AG10803 (cell line): ENCODE measurements around the gene VCAM1.
"Not testable (repeated sequence)": the region's sequence is repeated elsewhere in the genome, so short reads cannot be mapped to it uniquely, and the experiment has no call there.

Source experiments
- DNase-seq: peaks from one replicate; pipeline ENCODE4 v3.0.0; 2010; ENCODE audit warnings: low read depth
- H3K4me3 ChIP-seq: 2 replicates; pipeline ENCODE4 v1.5.1; 2011; ENCODE audit warnings: mild to moderate bottlenecking, low read length, control low read depth
- TF ChIP-seq, protein P1 (sequence below): conservative IDR thresholded peaks from 2 replicates; pipeline ENCODE4 v1.5.1; 2011; ENCODE audit warnings: mild to moderate bottlenecking, low read length, control low read depth, inconsistent platforms

The VCAM1 gene

DNA sequence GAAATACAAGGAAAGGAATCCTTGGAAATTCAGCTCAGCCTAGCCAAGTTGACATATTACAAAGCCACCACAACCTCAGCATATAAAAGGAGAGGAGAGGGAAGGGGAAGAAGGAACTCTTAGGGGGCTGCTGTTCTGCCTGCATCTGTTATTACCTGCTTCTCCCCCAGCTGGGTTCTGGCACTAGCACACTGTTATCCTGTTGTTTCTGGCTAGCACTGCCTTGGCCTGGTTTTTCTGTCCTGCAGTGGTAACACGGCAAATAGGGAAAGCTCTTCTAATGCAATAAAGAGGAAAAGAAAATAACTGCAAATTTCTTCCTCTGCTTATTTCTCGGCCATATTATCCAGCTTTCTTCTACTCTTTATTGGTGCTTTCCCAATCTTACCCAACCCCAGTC is 16.5 kb upstream of the VCAM1 start:
- no peak overlapping the region for H3K4me3 ChIP-seq
- DNase-seq = no peak
- TF ChIP-seq, protein P1, sequence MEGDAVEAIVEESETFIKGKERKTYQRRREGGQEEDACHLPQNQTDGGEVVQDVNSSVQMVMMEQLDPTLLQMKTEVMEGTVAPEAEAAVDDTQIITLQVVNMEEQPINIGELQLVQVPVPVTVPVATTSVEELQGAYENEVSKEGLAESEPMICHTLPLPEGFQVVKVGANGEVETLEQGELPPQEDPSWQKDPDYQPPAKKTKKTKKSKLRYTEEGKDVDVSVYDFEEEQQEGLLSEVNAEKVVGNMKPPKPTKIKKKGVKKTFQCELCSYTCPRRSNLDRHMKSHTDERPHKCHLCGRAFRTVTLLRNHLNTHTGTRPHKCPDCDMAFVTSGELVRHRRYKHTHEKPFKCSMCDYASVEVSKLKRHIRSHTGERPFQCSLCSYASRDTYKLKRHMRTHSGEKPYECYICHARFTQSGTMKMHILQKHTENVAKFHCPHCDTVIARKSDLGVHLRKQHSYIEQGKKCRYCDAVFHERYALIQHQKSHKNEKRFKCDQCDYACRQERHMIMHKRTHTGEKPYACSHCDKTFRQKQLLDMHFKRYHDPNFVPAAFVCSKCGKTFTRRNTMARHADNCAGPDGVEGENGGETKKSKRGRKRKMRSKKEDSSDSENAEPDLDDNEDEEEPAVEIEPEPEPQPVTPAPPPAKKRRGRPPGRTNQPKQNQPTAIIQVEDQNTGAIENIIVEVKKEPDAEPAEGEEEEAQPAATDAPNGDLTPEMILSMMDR = no peak

DNA sequence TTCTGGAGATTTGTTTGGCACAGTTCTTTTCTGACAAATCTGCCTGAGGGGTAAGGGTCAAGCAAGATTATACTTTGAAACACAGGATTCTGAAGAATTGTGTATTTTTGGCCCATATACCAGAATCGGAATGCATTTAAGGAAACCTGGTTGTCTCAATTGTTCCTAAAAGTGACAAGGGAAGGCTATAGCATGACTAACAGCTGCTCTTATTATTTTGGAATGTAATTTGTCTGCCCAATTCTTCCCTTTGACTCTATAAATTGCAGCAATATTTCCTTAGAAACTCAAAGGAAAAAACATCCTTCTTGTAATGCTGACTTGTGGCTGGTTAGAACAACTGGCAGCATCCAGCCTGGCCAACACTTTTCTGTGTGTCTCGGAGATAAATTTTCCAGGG is 15.8 kb upstream of the VCAM1 start:
- H3K4me3 ChIP-seq = no peak overlapping the region
- TF ChIP-seq, protein P1 = no peak
- peak; percentile 70 for DNase-seq

DNA sequence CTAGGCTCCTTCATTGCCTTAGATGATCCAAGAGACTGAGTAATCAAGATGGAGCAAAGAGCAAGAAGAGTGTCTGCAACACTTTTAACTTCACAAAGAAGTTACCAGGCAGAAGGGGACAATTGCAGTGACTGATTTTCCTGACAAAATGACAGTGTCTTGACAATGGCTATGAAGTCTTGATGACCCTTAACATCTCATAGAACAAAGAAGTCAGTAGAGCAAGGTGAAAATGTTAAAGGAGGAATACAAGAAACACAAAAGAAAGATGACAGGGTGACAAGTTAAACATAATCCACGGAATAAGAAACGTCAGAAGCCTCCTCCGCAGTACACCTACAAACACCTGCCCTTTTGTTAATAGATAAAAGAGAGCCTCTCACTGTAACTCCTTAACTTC is 15.1 kb upstream of the VCAM1 start:
- no peak overlapping the region for H3K4me3 ChIP-seq
- TF ChIP-seq, protein P1 = no peak
- DNase-seq = no peak

DNA sequence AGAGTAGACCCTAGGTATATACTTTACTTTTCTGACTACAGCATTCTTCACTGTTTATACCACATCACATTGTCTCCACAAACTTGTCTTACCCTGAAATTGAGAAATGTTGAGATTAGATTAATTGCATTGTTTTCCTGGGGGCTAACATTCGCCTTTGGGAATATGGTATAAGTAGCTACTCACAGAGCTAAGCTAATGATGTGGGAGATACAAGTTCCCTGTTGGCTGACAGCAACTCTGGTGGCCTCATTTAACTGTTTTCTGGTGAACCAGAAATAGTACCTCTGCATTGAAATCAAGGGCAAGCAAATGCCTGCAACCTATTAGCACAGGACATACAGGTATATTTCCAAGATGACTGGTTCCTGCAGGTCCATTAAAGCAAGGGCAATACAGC is 13.2 kb upstream of the VCAM1 start:
- DNase-seq = no peak
- TF ChIP-seq, protein P1 = no peak
- no peak overlapping the region for H3K4me3 ChIP-seq

DNA sequence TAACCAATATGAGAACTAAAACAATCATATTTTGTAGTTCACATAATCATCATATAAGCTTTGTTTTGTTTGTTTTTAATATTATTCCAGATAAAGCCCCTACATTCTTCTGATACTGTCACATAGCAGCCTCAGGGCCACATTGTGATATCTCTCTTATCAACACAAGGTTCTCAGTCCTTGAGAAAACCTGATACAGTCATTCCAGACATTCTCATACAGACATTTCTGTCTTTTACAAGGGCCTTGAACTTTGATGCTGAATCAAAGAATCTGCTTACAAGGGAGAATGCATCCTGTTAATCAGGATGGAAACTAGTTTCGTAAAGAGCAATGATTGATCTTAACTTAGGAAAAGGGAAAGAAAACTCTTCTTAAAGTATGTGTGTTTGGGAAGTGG is 12.7 kb upstream of the VCAM1 start:
- TF ChIP-seq, protein P1 = no peak
- no peak for DNase-seq

DNA sequence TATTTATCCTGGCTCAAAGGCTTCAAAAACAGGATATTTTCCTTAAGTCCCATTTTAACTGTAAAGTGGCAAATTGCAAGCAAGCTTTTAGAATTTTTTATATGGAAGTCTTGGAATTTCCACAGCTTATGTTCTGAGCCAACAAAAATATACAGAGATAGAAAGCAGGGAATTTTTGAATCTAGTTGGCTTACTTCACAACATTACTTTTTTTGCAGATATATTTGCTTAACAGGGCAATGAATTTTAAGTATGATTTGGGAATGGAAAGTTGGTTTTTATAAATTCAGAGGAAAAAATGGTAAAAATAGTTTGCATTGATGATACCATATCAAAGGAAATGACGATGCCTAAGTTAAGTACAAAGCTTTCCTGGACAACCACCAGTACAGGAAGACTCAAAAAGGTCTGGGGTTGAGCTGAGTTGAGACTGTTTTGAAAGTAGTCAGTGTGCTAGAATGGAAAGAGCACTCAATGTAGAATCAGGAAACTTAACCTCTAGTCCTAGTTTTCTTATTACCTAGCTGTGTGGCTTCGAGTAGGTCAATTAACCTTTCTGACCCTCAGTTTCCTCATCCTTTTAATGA is 11.0 kb upstream of the VCAM1 start:
- TF ChIP-seq, protein P1 = no peak

More for the DNA sequence above, 12.7 kb upstream of the VCAM1 start:
- H3K4me3 ChIP-seq = no peak overlapping the region

DNA sequence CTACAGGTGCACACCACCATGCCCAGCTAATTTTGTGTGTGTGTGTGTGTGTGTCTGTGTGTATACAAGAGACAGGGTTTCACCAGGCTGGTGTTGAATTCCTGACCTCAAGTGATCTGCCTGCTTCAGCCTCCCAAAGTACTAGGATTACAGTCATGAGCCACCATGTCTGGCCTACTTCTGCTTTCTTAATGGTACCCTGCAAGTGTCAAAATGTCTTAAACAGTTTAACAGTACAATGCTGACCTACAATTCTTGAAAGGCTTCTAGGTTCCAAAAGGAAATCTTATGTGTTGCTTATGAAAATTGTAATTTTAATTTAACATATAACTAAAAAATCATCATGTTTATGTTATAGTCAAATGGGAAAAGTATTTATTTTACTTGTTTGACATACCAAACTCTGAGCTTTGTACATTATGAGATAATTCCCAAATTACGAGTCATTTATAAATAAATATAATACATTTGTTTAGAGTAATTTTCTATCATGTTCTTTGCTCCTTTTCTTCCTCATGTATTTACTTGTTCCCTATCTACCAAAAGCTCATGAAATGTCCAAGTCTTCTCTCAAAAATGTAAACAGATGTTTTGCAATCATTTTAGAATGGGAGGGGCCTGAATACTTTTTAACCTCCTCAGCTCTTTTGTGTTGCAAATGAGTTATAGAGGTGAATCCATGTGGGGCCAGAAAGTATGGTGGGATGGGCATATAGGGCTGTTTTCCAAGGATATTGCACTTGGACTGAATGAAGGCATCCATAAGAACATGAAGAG is 8.4 kb upstream of the VCAM1 start:
- TF ChIP-seq, protein P1 = no peak
- peak; percentile 75 for DNase-seq
- H3K4me3 ChIP-seq = no peak overlapping the region

More for the DNA sequence above, 11.0 kb upstream of the VCAM1 start:
- no peak overlapping the region for H3K4me3 ChIP-seq
- DNase-seq = no peak

DNA sequence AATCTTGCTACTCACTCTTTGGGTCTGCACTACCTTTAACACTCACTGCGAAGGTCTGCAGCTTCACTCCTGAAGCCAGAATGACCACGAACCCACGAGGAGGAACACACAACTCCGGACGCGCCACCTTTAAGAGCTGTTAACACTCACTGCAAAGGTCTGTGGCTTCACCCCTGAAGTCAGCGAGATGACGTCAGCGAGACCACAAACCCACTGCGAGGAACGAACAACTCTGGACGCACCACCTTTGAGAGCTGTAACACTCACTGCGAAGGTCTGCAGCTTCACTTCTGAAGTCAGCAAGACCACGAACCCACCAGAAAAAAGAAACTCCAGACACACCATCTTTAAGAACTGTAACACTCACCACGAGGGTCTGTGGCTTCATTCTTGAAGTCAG is 6.5 kb upstream of the VCAM1 start:
- not testable (repeated sequence) for DNase-seq, H3K4me3 ChIP-seq
